GM19025 (cell line): Measurements from ENCODE around the gene SOX2.

Source experiments
- ATAC-seq: cut with Tn5 transposase; IDR thresholded peaks from one replicate; pipeline ENCODE4 v1.9.1; 2021; ENCODE audit warnings: mild to moderate bottlenecking, low read depth, moderate library complexity; ENCODE audit not compliant: unreplicated experiment

SOX2 gene

DNA sequence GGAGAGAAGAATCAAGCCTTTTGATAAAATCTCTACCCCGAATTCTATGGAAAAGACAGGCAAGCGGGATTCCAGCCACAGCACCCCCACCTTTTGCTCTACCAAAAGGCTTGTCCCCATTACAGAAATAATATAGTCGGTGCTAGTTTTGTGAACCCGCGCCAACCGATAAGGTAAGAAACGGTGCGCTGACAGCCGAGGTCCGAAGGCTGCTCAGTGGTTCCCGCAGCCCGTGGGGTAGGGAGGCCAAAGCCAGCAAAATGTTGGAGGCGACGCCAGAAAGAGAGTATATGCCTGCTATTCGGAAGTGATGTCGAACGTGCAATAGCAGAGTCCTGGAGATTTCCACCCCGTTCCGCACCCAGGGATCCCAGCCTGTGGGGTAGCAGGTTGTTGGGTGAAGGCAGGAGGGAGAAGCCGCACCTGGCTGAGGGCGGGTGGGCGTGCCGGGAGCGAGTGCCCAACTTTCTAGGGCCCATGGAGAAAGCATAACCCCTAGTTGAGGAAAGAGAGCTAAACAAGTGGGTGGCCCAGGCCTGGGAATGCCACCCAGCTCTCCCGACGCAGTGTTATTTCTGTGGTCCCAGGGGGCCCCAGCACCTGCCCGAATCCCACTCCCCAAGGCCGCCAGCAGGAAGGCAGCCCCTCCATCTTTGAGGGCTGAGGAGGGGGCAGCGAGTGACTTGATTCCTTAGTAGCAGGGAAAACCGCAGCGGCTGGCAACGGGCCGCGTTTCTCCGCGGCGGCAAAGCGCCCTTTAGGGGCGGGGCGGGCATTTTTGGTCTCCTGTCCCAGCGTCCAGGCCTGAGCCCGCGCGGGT, 7.9 kb upstream of the SOX2 start:
- ATAC-seq: no peak

DNA sequence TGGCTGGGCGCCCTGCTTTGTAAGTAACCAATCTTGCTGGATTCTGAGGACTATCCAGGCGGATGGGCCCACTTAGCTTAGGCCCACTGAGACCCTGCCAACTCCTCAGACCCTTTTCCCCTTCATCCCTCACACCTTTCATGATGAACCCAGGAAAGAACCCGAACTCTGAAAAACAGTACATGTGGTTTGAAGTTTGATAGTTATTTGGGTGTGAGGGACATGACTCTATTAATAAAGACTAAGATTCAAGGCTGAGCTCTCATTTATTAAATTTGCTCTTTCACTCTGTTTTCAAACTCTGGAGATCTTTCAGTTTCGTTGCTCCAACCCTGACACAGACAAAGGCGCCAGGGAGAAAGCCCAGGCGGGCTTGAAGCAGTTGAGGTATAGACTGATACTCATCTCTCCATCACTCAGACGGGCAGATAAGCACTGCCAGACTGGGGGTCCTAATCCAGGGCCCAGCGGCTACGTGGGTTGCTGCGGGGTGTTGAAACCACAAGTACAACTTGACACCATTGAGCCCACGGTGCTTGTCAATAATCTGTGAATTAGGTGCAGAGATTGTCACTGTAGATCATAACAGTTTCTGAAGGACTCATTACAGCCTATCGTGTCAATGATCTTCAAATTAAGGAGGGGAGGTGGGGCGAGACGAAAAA, 7.2 kb upstream of the SOX2 start:
- no peak for ATAC-seq

DNA sequence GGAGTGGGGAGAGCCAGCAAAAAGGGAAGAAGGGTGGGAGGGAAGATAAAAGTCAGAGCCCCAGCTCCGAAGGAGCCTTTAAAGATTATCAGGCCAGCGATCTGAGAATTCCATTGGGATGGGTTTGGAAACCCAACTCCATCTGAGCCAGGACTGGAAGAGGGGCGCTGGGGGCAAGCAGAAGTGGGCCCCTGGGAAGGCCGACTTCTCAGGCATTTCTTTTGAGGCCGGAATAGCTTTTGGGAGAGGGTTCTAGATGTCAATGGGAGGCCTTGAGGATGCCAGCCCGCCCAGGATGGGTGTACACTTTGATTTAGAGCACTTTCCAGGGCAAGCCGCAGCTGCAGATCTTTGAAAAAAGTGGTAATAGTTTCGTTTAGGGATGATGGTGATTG, 6.6 kb upstream of the SOX2 start:
- no peak for ATAC-seq

DNA sequence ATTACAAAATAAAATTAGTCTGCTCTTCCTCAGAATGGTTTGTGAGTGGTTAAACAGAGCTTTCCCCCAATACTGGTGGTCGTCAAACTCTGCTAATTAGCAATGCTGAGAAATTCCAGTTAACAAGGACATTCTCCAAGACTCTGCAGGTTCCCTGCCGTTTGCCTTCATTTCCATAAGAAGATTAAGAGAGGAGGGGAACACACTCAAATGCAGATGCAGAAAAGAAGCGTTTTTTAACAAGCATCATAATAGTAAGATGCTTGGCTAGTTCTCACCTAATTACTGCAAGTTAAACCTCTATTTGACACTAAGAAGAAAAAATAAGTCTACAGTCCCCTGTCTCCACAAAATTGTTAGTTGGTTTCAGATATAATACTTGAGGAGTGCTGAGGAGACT, 3.7 kb upstream of the SOX2 start:
- no peak for ATAC-seq

GRCh38 chr3:181709537-181710279, 2.0 kb upstream of the SOX2 start:
- ATAC-seq: no peak

GRCh38 chr3:181710345-181711291, 1.1 kb upstream of the SOX2 start:
- ATAC-seq: no peak

GRCh38 chr3:181712226-181712552, 464 bp downstream of the SOX2 start:
- no peak for ATAC-seq

GRCh38 chr3:181712553-181713279, 991 bp downstream of the SOX2 start:
- no peak for ATAC-seq

DNA sequence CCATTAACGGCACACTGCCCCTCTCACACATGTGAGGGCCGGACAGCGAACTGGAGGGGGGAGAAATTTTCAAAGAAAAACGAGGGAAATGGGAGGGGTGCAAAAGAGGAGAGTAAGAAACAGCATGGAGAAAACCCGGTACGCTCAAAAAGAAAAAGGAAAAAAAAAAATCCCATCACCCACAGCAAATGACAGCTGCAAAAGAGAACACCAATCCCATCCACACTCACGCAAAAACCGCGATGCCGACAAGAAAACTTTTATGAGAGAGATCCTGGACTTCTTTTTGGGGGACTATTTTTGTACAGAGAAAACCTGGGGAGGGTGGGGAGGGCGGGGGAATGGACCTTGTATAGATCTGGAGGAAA, 1.5 kb downstream of the SOX2 start:
- no peak for ATAC-seq

GRCh38 chr3:181713676-181714612, 2.2 kb downstream of the SOX2 start:
- no peak for ATAC-seq

DNA sequence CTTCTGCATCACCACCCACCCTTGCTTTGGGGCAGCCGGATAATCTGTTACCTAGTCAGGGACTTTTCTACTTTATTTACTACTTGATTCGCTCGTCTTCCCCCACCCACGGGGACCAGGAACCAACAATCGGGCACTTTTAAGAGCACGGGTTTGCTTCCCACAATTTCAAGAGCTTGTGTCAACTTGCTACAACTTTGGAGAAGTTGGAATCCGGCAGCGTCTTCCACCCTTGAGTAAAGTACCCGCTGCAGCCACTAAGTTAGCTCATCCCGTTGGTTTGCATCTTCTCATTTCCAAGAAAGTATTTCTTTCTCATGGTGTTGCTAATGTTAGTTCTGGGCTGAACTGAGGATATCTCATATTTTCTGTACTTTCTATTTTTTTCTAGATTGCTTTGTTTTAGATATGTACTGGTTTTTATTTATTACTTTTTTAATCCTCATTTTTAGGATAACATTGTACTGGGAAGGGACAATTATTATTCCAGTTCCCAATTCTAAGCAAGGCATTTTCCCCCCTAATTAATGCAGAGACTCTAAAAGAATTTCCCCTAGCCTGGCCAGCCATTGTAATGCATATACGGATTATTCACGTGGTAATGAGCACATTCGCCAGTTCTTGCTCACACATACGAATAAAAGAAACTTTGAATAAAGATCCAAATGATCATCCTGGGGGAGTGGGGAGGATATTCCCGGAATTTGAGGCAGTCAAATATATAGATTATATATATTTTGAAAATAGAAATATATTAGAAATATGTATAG, 4.0 kb downstream of the SOX2 start:
- ATAC-seq: no peak

GRCh38 chr3:181716966-181717365, 5.2 kb downstream of the SOX2 start:
- ATAC-seq: no peak

DNA sequence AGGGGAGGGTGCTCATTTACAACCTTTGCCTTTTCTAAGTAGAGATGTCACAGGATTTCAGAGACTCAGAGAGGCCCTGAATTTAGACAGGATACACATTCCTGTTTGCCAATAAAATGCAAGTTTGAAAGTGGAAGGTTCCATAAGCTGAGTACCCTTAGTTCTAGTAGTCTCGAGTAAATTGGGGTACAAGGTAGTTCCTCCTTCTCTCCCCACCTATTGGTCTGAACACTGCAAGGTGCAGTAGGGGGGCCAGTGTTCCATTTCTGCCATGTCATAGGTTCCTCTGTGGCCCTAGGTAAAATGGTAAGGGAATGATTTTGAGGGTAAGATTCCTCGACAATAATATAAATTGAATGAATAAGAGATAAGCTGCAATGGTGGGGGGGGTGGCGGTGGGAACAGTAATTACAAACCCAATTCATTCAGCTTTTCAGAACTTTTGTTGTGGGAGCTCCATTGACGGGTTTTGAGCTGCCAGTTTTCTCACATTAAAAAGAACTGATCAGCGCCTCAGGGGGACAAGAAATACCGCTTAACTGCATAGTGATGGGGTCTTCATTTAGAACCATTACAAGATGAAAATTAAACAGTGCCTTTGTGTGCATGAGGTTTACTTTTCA, 5.9 kb downstream of the SOX2 start:
- no peak for ATAC-seq

- ATAC-seq: no peak
Measured at GRCh38 chr3:181718369-181718768, 6.6 kb downstream of the SOX2 start.

GRCh38 chr3:181718987-181719911, 7.5 kb downstream of the SOX2 start:
- ATAC-seq: no peak

DNA sequence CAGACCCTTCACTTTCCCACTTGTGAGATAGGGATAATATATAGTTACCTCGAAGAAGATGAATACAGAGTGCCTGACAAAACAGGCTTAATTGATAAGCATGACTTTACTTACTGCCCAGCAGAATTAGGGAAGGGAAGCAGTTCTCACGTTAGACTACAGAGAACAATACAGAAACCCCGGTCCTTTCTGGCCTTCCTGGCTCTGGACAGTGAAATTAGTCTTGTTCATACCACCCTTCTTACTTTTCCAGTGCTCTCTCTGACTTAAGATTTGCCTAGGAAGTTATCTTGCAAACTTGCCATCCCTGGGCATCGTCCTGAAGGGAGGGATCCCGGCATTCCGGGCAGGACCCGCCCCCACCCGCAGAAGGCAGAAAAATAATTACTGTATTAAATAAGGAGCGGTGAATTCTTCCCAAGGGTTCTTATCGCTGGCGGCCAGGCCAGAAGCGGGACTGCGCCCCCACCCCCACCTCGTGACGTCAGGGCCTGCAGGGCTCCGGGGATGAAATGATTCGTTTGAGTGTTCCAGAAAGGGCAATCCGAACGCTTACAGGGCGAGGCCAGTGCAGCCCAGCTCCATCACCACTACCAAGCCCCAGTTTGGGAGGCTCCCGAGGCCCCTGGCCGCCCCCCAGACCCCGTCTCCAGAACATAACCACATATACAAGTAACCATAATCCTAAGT, 8.4 kb downstream of the SOX2 start:
- no peak for ATAC-seq
